ENCODE data around the gene EVI5. TPM values are rescaled to one million over a fixed set of nuclear protein-coding genes. Genes with fewer than 3 reads are reported as not detected.

Gene EVI5
- total RNA-seq, 1 experiment from 2014 or later, result 25.7 TPM

DNA sequence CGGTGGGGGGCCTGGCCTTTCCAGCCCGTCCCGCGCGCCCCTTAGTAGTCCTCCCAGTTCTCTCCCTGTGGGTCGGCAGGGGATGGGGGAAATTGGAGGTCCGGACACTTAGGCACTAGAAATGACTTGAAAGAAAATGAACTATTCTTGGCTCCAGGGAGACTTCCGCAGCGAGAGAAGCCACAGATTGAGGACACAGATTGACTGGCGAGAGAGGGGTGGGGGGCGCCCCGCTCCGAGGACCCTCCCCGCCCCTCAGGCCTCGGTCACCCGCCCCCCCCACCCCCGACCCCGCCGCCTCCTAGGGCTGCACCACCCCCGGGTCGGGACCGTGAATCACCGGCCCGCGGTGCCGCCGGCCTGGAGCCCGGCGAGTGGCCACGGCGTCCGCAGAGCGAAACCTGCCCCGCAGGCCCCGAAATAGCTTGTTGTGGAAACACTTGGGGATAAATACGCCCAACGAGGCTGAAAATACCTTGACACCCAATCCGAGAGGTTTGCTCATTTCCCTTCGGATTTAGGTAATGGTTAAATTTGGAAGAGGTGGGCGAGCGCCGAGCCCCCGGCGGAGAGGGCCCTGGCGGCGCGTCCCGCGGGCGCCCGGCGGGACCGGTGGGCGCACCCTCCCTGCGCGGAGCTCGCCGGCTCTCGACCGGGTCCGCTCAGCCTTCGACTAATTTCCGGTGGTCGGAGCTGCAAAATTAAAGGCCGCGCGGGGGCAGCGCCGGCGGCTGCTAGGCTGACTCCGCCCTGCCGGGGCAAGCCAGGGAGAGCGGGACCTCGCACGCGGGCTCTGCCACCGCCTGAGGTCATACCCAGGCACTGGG, 298.4 kb downstream of the EVI5 start, which contains the start of gene GFI1:
GFI1 (minus strand) TSS at position 675 of the 827 bp plus-strand sequence. CDS start 3,438 bp downstream, outside the sequence.
- DNase-seq (ENCODE audit: low read depth, low spot score), result no peak
- in situ Hi-C loops (cut with HindIII; ENCODE audit: low pct_unique_long_range_greater_than_20kb, low sequenced_read_pairs), result no loop called here

DNA sequence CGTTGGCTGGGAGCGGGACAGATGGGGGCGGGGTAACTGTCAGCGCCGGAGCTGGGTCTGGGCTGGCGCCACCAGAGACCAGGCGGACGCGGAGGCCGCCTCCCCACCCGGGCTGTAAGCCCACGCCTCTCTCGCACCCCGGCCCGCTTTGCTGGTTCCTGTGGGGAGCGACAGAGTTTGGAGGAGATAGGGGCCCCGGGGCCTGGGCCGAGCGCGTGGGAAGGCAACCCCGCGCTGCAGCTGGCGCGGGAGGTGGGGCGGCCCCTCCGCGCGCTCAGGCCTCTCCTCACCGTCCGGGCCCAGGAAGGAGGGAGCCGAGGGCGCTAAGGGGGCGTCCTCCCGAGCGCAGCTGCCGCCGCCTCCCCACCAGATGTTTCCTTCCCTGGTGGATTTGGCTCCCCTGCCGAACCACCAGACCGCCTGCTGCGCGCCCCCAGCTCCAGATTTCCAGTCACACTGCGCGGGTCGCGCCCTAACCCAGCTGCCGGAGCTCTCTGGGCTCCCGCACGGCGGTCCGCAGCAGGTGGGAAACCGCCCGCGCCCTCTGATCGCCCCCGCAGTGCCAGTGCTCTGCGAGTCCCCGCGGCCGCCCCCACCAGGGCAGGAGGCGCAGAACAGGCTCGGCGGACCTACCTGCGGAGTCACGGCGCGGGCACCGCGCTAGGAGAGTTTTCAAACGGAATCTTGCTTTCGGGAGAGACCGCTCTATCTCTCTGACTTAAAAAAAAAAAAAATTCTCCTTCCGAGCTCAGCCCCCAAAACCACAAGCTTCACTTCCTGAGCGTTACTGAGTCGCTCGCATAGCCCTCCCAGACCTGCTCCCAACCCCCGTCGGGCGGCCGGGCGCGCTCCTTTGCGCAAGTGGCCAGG, 299.3 kb downstream of the EVI5 start:
- in situ Hi-C loops (cut with HindIII; ENCODE audit: low pct_unique_long_range_greater_than_20kb, low sequenced_read_pairs), result no loop called here
- no peak for DNase-seq (ENCODE audit: low read depth, low spot score)

DNA sequence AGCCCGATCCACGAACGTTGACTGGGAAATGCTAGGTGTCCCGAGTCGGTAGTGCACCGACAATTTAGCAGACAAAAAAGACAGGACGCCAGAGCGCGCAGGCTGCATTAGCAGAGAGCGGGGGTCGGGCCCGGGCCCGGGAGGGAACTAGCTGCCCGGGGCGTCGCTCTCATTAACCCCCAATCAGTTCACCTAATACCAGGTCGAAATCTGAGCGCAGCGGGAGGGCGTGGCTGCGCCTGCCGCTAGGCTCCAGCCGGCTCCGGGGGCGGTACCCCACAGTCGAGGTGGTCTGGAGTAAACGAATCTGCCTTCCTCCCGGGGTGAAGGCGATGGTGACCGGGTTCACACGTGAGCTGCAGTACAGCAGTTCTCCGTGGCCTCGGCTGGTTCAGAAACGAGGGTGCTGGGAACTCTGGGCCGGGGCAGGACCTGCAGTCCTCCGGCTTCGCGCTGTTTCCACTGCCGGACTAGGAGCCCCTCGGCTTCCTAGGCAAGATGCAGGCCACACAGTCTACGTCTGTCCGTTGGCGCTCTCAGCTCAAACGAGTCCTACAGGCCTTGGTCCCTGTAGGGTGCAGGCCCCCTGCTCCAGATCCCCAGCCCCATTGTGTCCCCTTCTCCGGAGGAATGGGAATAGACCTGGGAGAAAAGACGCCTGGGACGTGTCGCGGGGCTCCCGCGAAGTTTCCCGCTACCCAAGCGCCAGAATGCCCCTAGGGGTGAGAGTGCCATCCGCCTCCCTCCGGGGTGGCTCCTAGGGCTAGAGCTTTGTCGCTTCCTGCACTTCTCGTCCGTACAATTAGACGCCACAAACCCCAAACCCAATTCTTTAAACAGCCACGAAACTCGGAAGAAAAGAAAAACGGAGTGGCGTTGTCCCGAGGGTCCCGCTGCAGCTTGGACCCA, 300.2 kb downstream of the EVI5 start:
- no peak for DNase-seq (ENCODE audit: low read depth, low spot score)
- in situ Hi-C loops (cut with HindIII; ENCODE audit: low pct_unique_long_range_greater_than_20kb, low sequenced_read_pairs), result no loop called here

DNA sequence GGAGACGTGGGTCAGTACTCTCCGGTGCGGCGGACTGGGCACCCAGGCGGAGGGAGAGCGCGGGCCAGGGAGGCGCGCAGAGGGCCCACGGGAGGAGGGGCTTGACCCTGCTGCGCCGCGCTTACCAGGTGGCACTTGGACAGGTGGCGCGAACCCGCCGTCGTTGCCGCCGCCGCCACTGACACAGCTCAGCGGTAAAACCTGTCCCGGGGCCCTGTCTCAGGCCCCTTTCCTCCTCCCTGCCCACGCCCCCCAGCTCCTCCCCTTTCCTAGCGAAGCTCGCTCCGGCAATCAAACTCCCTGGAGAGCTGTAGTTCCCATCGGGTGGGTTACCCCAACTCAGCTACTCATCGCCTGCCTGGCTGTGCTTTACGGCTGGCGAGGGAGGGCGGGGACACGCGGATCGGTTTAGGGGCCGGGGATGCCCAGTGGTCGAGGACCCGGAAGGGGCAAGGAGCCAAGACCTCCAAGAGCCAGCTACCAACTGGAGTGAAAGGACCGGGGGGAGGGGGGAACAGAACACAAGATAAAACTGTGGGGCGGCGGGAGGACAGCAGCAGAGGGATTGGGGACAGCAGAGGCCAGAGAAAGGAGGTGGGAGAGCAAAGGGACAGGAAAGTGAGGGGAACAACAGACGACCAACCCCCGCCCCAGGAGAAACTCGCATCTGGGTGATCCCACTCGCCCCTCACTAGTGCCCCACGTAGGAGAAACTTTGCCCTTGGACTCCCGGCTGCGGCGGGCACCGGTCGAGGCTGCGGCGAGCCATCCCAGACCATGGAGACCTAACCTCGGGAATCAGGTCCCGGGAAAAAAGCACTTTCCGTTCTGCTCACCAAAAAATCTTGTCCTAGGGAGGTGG, 301.1 kb downstream of the EVI5 start:
- in situ Hi-C loops (cut with HindIII; ENCODE audit: low pct_unique_long_range_greater_than_20kb, low sequenced_read_pairs), result no loop called here
- no peak for DNase-seq (ENCODE audit: low read depth, low spot score)

DNA sequence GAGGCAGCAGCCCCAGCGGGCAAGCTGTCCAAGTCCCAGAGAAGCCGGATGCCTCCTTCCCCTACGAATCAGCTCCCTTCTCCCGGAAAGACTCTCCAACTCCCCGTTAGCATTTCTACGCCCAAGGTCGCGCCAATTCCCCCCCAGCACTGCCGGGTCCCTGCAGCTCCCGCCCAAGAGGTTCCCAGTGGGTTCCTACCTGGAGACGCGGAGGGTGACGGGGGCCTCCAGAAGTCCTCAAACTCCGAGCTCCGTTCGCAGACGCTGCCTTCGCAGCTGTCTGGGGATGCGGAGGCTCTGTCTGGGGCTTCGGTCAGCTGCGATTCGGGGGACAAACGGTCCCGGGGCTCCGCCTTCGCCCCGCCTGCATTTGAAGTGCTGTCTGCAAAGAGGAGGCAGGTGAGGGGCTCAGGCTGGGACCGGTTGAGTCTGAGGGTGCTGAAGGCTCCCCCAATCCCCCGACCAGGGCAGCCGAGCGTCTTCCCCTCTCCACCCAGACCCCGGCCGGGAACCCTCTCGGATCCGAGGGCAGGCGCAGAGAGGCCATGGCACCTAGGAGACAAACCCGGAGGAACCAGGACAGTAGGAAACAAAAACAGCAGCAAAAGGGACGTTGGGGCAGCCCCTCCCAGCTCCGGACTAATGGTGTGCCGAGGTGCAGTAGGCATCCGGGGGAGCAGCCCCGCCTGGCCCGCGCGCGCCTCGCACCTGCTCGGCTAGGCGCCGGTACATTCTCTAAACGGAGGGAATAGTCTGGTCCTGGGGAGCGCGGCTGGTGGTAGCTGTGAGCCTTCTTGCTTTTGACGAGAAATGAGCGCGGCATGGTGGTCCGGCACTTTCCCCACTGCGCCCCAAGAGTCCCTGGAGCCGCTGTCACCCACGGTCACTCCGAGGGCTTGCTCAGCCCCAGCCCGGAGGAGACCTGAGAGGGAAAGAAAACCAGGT, 302.0 kb downstream of the EVI5 start:
- no peak for DNase-seq (ENCODE audit: low read depth, low spot score)
- in situ Hi-C loops (cut with HindIII; ENCODE audit: low pct_unique_long_range_greater_than_20kb, low sequenced_read_pairs), result no loop called here

DNA sequence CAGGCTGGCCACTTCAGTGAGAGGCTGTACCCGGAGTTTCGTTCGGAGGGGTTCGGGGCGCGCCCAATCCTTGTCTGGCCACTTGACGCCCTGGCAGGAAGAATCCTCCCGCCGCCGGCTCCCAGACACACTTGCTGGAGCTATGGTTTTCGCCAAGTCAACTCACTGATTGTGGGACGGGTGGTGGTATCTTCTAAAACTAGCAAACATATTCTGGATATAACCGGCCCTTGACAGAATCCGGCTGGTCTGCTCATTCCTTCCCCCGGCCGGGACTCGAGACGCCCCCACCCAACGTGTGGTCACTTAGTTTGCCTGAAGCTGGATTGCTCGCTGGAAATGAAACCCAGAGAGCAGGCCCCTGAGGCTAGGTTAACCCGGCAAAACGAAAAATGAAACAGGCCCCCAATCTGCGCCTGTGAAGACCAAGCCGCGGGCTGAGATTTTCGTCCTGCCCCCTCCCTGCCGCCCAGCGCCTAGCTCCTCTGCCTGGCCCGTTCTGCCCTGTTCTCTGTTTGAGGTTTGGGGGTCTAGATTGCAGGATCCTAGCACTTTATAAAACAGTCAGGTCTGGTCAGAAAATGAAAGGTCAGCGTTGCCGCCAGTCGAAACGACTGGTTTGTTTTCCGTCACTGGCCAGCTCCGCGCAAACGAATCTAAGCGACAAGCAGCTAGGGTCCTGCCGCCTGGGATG, 302.8 kb downstream of the EVI5 start:
- DNase-seq (ENCODE audit: low read depth, low spot score), result no peak
- in situ Hi-C loops (cut with HindIII; ENCODE audit: low pct_unique_long_range_greater_than_20kb, low sequenced_read_pairs), result no loop called here

DNA sequence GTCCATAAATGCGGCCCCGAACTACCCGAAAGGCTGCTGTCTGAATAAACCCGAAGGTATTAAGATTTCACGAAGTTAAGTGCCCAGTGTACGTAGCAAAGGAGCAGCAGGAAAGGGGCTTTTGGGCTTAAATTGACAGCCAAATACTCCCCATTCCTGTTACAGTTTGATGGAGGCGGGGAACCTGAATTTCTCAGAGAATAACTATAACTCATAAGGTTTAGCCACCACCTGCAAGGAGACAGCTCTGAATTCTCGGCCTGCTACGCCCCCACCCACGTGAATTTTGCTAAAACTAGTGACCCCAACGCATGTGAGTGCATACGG, 303.3 kb downstream of the EVI5 start:
- in situ Hi-C loops (cut with HindIII; ENCODE audit: low pct_unique_long_range_greater_than_20kb, low sequenced_read_pairs), result no loop called here
- DNase-seq (ENCODE audit: low read depth, low spot score), result no peak

DNA sequence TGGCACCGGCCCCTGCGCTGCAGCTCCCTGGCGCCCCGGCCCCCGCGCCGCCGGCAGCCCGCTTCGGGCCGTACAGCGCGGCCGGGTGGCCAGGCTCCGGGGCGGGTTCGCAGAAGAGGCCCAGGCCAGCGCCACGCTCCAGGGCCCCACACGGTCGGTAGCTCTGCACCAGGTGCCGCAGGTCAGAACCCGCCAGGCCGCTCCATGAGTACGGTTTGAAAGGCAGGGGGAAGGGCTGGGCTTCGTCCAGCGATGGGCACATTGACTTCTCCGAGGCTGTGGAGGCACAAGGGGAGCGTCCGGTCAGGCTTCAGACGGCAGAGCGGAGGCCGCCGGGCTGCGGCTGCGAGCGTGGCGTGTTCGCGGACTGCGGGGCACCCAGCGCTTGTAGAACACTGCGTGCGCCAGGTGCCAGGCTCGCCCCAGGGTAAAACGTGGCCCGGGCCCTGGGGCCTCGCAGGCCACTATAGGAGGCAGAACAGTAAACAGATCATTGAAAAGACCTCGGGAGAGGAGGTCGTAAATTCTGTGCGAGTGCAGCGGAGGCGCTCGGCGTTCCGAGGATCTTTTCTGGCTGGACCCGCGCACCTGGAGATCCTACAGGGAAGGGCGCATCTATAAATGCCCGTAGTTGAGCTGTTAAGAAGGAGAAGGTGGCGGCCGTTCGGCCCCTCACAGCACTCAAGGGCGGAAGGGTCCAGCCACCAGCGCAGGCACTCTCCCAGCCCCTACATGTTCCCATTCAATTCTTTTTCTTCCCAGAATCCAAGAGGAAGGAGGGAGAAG, 303.9 kb downstream of the EVI5 start:
- in situ Hi-C loops (cut with HindIII; ENCODE audit: low pct_unique_long_range_greater_than_20kb, low sequenced_read_pairs), result no loop called here

DNA sequence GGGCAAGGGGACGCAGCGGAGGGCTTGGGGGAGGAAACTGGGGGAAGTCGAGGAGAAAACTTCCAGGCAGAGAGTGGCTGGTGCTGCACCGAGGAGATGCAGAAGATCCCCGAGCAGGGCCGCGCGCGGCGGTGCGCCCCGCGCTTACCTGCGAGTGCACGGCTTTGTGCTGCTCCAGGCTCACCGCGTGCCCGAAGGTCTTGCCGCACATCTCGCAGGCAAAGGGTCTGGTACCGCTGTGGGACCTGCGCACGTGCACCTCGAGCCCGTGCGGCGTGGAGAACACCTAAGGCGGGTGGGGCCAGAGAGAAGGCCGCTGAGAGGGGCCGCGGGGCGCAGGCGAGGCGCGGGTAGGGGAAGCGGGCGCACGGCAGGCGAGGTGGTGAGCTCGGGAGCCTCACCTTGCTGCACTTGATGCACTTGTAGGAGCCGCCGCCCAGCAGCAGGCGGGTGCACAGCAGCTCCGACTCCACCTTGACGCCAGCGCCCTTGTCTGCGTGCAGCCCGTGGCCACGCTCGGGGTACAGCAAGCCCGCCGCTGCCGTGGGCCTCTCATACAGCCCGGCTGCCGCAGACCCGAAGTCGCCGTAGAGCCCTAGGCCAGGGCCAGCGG, 304.6 kb downstream of the EVI5 start:
- in situ Hi-C loops (cut with HindIII; ENCODE audit: low pct_unique_long_range_greater_than_20kb, low sequenced_read_pairs), result no loop called here
- no peak for DNase-seq (ENCODE audit: low read depth, low spot score)

More for the DNA sequence above, 303.9 kb downstream of the EVI5 start:
- DNase-seq (ENCODE audit: low read depth, low spot score), result no peak

DNA sequence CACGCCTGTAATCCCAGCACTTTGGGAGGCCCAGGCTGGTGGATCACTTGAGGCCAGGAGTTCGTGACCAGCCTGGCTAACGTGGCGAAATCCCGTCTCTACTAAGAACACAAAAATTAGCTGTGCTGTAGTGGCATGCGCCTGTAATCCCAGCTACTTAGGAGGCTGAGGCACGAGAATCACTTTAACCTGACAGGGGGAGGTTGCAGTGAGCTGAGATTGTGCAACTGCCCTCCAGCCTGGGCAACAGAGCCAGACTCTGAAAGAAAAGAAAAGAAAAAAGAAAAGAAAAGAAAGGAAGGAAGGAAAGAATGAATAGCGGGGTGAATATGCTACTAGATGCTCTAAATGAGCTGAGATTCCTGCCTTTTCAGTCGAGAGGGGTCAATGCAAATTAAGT, 305.3 kb downstream of the EVI5 start:
- in situ Hi-C loops (cut with HindIII; ENCODE audit: low pct_unique_long_range_greater_than_20kb, low sequenced_read_pairs), result no loop called here
- no peak for DNase-seq (ENCODE audit: low read depth, low spot score)

DNA sequence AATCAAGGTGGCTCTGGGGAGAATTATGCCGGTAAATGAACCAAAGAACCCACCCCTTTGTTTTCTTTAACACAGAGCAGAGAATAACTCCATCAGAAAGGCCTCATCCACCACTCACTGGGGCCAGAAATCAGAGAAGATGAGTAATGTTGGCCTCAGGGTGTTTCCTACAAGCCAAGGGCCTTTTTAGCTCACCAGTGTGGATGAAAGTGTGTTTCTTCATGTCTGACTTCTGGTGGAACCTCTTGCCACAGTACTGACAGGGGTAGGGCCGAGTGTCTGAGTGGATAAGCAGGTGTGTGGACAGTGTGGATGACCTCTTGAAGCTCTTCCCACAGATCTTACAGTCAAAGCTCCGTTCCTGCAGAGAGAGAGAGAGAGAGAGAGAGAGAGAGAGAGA, 306.5 kb downstream of the EVI5 start:
- in situ Hi-C loops (cut with HindIII; ENCODE audit: low pct_unique_long_range_greater_than_20kb, low sequenced_read_pairs), result no loop called here
- DNase-seq (ENCODE audit: low read depth, low spot score), result no peak

DNA sequence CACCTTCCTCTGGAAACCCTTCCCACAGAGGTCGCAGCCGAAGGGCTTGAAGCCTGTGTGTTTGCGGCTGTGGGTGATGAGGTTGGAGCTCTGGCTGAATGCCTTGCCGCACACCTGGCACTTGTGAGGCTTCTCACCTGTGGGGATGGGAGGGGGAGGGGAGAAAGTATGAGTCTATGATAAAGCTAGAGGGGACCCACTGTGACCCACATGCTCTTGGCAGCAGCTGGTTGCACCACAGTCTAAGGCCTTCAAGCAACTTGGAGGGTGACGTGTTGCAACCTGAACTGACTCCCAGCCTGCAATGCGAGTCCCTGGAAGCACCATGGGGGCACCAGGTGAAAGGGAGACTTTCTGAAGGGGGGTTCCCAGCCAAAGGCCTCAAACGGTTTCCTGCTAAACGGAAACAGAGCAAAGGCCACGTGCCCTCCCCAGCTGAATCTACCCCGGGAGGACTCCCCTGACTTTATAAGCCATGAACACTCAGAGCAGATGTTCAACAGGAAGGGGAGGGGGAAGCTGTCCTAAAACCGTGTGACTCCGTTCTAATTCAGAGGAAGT, 308.8 kb downstream of the EVI5 start:
- in situ Hi-C loops (cut with HindIII; ENCODE audit: low pct_unique_long_range_greater_than_20kb, low sequenced_read_pairs), result no loop called here

DNA sequence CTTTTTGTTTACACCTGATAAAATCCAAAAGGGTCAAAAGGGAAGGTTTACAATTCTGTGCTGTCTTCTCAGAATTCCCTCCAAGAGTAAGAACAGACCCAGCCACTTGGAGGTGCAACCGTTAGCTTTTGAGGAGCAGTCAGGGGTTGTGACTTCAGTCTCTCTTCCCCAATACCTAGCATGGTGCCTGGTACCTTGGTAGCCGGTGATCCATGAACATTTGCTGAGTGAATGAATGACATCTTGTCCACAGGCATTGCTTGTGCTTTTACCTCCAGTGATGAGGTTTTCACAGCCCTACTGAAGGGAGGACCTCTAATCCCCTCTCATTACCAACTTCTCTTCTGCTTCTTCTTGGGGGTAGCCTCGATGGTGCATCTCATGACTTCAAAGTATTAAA, 309.9 kb downstream of the EVI5 start:
- in situ Hi-C loops (cut with HindIII; ENCODE audit: low pct_unique_long_range_greater_than_20kb, low sequenced_read_pairs), result no loop called here
- no peak for DNase-seq (ENCODE audit: low read depth, low spot score)

More for the DNA sequence above, 308.8 kb downstream of the EVI5 start:
- DNase-seq (ENCODE audit: low read depth, low spot score), result no peak

Measured in SK-MEL-5 (cell line).